Psoas muscle (tissue), 8 donors: ENCODE measurements around the gene PPP3R2. TPM values are rescaled to one million over a fixed set of nuclear protein-coding genes. Genes with fewer than 3 reads are reported as not detected.

ENCODE experiments used
- ATAC-seq, 4 donors: fragments of 200-7000 bp; cut with Tn5 transposase; one replicate each; pipeline ENCODE4 v1.9.1; 2020; ENCODE audit warnings: moderate library complexity in 3 of 4, mild to moderate bottlenecking in 2 of 4
- DNase-seq, 2 donors: peaks; one replicate each; pipeline ENCODE4 v3.0.0-alpha.2; 2020
- H3K27ac ChIP-seq: fragments of 200-600 bp; one replicate; pipeline ENCODE4 v1.8.0; 2022
- H3K27me3 ChIP-seq, 3 donors: fragments of 200-600 bp in 1 of 3; one replicate each; pipeline versions ENCODE4 v1.6.1 to v1.8.0; 2013 to 2022; ENCODE audit warnings: low read length in 2 of 3, mild to moderate bottlenecking in 2 of 3, moderate library complexity in 1 of 3; ENCODE audit not compliant: insufficient read depth in 3 of 3
- H3K36me3 ChIP-seq, 2 donors: fragments of 200-600 bp in 1 of 2; one replicate each; pipeline versions ENCODE4 v1.6.1 to v1.8.0; 2013 to 2022; ENCODE audit warnings: low read depth in 1 of 2, mild to moderate bottlenecking in 1 of 2, moderate library complexity in 1 of 2; ENCODE audit not compliant: insufficient read depth in 1 of 2
- H3K4me1 ChIP-seq: fragments of 200-600 bp; one replicate; pipeline ENCODE4 v1.8.0; 2022
- H3K4me3 ChIP-seq: fragments of 200-600 bp; one replicate; pipeline ENCODE4 v1.8.0; 2022; ENCODE audit warnings: mild to moderate bottlenecking
- H3K9me3 ChIP-seq: fragments of 200-600 bp; one replicate; pipeline ENCODE4 v1.8.0; 2022
- CTCF ChIP-seq: fragments of 200-600 bp; IDR thresholded peaks from one replicate; pipeline ENCODE4 v1.8.0; 2022; ENCODE audit warnings: antibody characterized with exemption
- WGBS, 3 donors: extraction: QIAGEN DNeasy Blood & Tissue Kit; methylation state at CpG; one replicate each; pipeline versions ENCODE4 v1.1.6 to v1.1.7; 2013; 5-methylcytosine and 5-hydroxymethylcytosine counted together
- intact Hi-C, 2 donors: fragments of 100-400 bp; cut with DNase I; formaldehyde crosslinking; loops; one replicate each; pipeline versions ENCODE4 v1.11.0 to v1.14.2; 2022
- polyA plus RNA-seq, 3 donors: library from polyadenylated mRNA; stranded (reverse); fragments of 200-250 nt; gene quantifications; one replicate each; pipeline ENCODE4 v1.2.3, GENCODE V29; 2013
- total RNA-seq, 4 donors: library from RNA; stranded (reverse); fragmentation: NEBNext Ultra II Directional in 2 of 4; extraction: Animal tissue kit (Norgen Biotek cat#: 25700) in 2 of 4; gene quantifications; one replicate each; pipeline versions ENCODE4 v1.2.1 to v1.2.4, GENCODE V29; 2021 to 2023
- donor health status: healthy with polysubstance abuse.
- donor health status: DM: no; HTN: no; CAD: no; lungs with moderate emphysema.
- donor health status: Bipolar disorder and iron deficiency.
- donor health status: healthy.
- donor health status: DM: yes; HTN: yes; CAD: no.
- donor health status: DM: no; HTN: no; CAD: no.
- donor health status: DM: no; HTN: no; CAD: no.
- donor health status: DM: yes; HTN: yes; CAD: no.

The PPP3R2 gene
- total and polyA plus RNA-seq, 7 donors: not detected

GRCh38 chr9:101586651-101587050 is 8.1 kb downstream of the PPP3R2 start:
- intact Hi-C loops: no loop called here
- 76 to 94% (median 90%) methylated on average over 5 of the region's 5 CpGs for WGBS, 3 donors
- H3K4me3 ChIP-seq: no peak overlapping the region

GRCh38 chr9:101585740-101586139 is 9.0 kb downstream of the PPP3R2 start:
- Histone ChIP-seq H3K4me3 (no peak overlapping the region), H3K9me3 (no peaks in the 10 kb centered on the region), H3K27me3 (no peaks in the 10 kb centered on the region), H3K36me3 (no peaks in the 10 kb centered on the region), H3K4me1 (no peaks in the 10 kb centered on the region), H3K27ac (no peak overlapping the region)
- TF ChIP-seq CTCF: no peak
- DNase-seq (no peak), ATAC-seq (no peak)
- 47 to 70% (median 63%) methylated on average over 3 of the region's 3 CpGs for WGBS, 3 donors
- intact Hi-C loops: no loop called here

More at GRCh38 chr9:101586651-101587050, 8.1 kb downstream of the PPP3R2 start:
- H3K9me3 ChIP-seq: no peaks in the 10 kb centered on the region
- H3K27ac ChIP-seq: no peak overlapping the region
- no peak for TF ChIP-seq CTCF
- ATAC-seq: no peak
- no peaks in the 10 kb centered on the region for H3K36me3 ChIP-seq
- no peaks in the 10 kb centered on the region for H3K4me1 ChIP-seq
- H3K27me3 ChIP-seq: no peaks in the 10 kb centered on the region
- no peak for DNase-seq

GRCh38 chr9:101582553-101582952 is 12.2 kb downstream of the PPP3R2 start:
- 76 to 86% (median 81%) methylated on average over 1 of the region's 1 CpG for WGBS, 3 donors
- intact Hi-C loops: no loop called here
- DNase-seq: no peak
- no peaks in the 10 kb centered on the region for H3K4me1 ChIP-seq
- no peaks in the 10 kb centered on the region for H3K36me3 ChIP-seq
- ATAC-seq: peak in 1 of 4 donors; percentile 42
- H3K27ac ChIP-seq: no peak overlapping the region
- no peak overlapping the region for H3K4me3 ChIP-seq
- no peak for TF ChIP-seq CTCF
- no peaks in the 10 kb centered on the region for H3K27me3 ChIP-seq
- H3K9me3 ChIP-seq: no peaks in the 10 kb centered on the region

- H3K4me3 ChIP-seq: no peak overlapping the region
- no peaks in the 10 kb centered on the region for H3K27me3 ChIP-seq
- ATAC-seq: no peak
- DNase-seq: no peak
- 69 to 73% (median 73%) methylated on average over 6 of the region's 6 CpGs for WGBS, 3 donors
- intact Hi-C loops: no loop called here
- H3K9me3 ChIP-seq: no peaks in the 10 kb centered on the region
- no peaks in the 10 kb centered on the region for H3K4me1 ChIP-seq
- no peaks in the 10 kb centered on the region for H3K36me3 ChIP-seq
- no peak overlapping the region for H3K27ac ChIP-seq
- no peak for TF ChIP-seq CTCF
These were observed 14.8 kb downstream of the PPP3R2 start for GRCh38 chr9:101579711-101580545.

- H3K4me1 ChIP-seq: no peaks in the 10 kb centered on the region
- no peaks in the 10 kb centered on the region for H3K36me3 ChIP-seq
- WGBS, 3 donors: 77 to 84% (median 79%) methylated on average over 3 of the region's 3 CpGs
- no peaks in the 10 kb centered on the region for H3K9me3 ChIP-seq
- H3K4me3 ChIP-seq: no peak overlapping the region
- intact Hi-C loops: no loop called here
- DNase-seq (no peak), ATAC-seq (no peak)
- no peak overlapping the region for H3K27ac ChIP-seq
- H3K27me3 ChIP-seq: no peaks in the 10 kb centered on the region
- no peak for TF ChIP-seq CTCF
These were observed 16.4 kb downstream of the PPP3R2 start for GRCh38 chr9:101578378-101578777.
